Astrocyte of the hippocampus (primary cell): ENCODE measurements around the gene NDUFB10.
"Not testable (repeated sequence)": the region's sequence is repeated elsewhere in the genome, so short reads cannot be mapped to it uniquely, and the experiment has no call there.

Source experiments
- DNase-seq: peaks from one replicate; pipeline ENCODE4 v3.0.0; 2011; ENCODE audit warnings: low read depth, low spot score

Gene NDUFB10

DNA sequence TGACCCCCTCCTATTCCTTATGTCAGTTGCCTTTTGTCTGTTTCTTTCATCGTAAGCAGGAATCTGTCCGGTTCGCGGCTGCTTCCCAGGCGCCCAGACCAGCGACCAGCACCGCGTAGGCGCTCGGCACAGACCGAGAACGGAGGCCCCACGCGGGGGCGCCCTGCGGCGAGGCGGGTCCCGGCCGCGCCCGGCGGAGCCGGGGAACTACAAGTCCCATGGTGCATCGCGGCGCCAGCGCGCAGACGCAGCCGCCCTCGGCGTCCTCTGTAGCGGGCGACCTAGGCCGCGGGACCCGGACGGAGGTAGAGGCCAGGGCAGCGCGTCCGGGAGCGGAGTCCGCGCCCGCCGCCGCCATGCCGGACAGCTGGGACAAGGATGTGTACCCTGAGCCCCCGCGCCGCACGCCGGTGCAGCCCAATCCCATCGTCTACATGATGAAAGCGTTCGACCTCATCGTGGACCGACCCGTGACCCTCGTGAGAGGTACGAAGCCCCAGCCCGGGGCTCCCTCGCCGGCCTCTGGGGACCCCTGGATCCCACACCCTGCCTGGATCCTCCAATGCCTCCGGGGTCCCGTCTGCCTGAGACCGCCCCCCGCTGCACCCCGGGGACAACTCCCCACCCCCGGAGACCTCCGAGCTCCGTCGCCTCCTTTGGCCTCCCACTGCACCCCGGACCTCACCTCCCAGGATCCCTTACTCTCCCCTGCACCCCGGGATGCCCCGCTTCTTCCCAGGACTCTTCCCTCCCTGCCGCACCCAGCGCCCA lies at the start of gene NDUFB10:
Gene NDUFB10 (plus strand): TSS at position 270 of the 771 bp plus-strand sequence. CDS start 87 bp downstream, at position 357.
- DNase-seq: peak; percentile 96

DNA sequence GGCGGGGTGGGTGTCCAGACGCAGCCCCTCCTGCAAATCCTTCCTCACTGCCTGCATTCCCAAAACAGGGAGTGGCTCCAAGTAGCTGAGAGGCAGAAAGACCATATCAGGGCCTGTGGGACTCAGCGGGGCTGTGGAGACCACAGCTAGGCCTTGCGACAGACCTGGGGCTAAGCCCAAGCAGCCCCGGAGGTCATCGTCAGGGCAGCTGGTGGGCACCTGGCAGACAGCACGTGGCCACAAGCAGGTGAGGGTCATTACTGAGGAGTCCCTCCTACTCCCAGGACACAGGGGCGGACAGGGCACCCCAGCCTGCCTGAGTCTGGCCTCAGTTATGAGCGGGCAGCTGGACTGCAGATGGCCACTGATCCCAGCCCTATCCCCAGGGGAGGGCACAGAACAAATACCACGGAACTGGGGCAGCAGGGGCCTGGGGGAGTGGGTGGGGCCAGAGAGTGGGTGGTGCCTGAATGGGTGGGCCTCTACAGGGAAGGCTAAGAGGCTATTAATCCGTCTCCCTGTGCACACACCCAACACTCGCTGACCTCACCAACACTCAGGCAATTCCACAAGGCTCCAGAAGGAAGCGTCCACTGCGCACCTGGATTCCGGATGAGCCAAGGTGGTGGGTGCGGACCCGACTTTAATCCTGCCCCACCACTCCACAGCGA lies 49.6 kb upstream of the NDUFB10 start:
- no peak for DNase-seq

DNA sequence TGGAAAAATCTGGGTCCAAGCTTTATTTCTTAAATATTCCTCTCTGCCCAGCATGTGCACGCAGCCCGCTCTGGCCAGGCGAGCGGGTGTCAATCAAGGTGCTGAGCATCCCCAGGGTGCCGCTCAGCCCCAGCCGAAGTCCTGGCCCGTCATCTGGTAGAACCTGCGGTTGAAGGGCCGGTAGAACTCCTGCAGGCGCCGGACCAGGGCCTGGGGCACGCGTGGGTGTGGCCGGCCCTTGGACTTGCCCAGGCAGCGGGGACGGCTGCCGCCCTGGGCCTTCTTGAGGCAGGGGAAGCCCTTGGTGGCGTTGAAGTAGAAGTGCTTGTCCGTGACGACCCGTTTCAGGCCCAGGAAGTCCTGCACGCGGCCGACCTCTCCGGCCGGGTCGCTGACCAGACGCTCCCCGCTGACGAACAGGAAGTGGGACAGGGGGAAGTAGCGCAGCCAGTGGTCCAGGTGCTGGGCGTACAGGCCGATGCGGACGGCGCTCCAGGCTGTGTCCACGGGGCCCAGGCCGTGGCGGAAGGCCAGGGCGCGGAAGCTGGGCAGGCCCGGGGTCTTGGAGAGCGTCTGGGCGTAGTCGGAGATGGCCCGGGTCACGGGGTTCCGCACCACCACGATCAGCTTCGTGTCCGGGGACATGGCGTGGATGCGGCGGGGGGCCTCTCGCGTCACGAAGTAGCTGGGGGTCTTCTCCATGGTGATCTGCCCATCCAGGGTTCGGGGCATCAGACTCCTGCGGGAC lies 47.7 kb upstream of the NDUFB10 start:
- DNase-seq: no peak

DNA sequence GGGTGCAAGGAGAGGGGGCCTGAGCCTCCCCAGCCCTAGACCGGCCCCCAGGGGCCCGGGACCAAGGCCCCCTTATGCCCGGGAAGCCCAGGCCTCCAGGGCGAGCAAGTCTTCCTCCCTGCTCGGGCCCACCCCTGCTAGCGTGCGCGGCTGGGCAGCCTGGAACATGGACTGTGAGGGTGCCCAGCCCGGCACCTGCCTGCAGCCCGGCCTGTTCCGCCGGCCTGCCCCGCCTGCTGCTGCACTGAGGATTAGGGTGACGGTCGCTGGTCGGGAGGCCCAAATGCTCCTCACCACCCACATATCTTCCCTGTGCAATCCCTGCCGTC lies 47.2 kb upstream of the NDUFB10 start:
- DNase-seq: no peak

DNA sequence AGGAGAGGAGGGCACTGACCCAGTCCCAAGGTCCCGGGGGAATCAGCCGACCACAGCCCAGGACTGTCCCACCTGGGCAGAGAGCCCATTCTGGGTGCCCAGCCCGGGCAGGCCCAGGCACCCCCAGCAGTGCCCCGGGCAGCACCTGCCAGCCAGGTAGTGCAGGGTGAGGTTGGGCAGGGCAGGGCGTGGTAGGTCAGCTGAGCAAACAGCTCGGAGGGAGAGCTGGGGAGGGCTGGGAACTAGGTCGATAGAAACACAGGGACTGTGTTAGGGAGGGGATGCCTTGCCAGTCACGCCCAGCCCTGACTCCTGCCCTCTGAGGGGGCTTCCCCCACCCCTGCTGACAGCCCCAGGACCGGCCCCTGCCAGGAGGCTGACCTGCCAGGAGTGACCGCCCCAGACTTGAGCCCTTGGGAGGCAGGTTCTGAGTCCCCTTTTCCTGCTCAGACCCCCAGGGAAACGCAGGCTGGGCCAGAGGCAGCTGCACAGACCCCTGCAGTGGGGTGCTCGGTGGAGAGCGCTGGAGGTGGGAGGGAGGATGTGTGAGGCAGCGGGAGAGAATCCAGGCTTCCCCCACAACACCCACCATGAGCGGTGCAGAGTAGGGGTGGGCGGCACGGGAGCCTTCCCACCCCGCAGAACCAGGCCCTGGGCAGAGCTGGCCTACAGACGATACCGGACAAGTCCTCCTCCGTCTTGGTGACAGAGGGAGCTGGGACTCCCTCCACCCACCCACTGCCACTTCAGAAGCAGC lies 45.8 kb upstream of the NDUFB10 start:
- no peak for DNase-seq

DNA sequence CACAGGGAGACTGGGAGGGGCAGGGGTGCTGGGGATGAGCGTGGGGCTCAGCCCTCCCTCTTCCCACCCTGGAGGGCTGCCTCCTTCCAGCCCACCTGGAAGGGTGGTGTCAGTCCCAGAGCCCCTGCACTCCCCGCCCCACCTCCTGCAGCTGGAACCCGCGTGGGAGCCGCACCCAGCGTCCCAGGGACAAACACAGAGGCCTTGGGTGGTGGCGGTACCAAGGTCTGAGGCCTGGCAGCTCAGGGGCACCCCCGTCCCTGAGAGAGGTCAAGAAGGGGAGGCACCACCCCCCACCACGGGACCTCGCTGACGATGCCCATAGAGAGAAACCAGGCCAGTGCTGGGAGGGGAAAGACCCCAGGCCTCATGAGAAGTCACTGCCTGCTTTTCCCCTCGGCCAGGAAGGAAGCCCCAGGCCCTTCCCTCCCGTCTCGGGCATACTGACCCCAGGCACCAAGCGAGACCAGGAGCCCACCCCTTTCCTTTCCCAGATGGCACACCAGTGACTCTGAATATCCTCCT lies 45.2 kb upstream of the NDUFB10 start:
- no peak for DNase-seq

DNA sequence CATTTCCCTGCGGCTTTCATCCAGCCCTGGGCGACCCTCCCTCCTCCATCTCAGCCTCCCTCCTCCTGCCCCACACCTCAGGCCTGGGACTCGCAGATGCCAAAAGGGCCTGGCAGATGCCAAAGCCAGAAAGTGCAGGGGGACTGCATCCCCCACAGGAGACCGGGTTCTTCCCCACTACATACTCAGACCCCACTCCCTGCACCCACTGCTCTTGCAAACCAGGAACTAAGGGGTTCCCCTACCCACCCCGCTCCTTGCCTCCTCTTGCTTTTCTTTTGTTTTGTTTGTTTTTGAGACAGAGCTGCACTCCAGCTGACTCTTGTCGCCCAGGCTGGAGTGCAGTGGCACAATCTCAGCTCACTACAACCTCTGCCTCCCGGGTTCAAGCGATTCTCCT lies 44.4 kb upstream of the NDUFB10 start:
- DNase-seq: no peak

DNA sequence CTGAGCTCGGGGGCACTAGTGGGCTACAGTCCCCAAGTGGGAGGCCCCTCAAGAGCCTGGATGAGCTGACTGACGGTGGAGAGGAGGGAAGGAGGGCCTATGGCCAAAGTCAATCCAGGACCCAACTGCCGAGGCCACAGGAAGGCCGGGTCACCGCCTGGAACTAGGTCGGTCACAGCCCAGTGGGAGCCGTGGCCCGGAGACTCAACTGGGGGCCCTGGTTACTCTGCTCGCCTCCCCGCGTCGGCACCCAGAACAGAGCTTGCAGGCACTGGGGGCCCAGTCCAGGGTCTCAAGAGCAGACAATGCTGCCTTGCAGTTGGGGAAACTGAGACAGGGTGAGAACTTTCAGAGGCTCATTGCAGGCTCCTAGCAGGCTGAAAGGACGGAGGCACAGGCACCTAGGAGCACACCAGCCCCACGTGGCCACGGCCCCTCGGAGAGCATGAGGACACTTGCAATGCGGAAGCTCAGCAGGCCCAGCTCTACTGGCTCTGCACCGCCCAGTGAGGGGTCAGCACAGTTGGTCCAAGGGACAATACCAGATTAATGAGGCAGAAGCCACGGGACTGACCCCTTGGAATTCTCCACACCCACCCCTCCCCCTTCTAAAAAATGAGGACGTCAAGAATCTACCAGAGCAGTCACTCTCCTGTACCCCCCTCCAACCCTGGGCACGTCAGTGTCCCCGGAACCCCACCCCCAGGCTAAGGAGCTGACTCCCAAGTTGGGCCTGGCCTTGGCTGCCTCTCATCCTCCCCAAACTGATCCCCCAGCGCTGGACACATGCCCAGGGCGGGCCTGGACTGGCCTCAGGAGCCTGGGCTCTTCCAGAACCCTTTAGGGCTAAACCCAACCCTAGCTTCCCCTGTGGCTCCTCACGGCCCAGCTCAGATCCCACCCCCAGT lies 43.4 kb upstream of the NDUFB10 start:
- no peak for DNase-seq

DNA sequence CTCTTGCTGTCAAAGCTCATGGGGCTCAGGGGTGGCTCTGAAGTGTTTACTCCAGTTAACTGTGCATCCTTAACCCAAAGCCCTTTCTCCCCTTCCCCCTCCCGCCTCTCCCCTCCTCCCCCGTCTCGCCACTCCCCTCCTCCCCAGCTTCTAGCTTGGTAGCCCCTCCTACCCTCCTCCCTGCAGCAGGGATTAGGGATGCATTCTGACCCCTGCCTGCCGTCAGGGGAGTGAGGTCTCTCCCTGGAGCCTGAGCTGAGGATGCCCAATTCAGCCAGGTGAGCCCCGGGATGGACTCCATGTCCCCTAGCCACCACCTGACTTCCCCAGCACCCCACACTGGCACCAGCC lies 42.7 kb upstream of the NDUFB10 start:
- no peak for DNase-seq

DNA sequence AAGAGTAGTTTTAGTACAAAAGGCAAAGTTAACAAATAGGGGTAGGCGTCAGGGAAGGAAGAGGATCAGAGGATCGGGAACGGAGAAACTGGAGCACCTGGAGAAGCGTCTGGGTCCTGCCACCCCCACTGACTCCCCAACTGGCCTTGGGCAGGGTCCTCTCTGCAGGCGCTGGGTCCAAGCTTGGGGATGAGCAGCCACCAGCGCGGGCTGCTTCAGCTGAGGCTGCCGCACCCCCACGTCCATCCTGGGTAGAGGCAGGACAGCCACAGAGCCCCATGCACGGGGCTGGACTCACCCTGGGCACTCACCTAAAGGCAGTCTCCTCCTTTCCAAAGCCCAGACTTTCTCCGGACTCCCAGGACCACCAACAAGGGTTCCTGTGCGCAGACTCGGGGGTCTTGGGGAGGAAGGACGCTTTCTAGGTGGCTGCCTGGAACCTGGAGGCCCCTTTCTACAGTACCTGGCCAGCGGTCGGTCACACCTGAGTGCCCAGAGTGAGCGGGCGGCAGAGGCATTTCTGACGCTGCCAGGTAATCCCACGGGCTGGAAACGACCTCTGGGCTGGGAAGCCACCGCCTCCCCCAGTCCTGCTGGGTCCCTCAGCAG lies 42.2 kb upstream of the NDUFB10 start:
- no peak for DNase-seq

DNA sequence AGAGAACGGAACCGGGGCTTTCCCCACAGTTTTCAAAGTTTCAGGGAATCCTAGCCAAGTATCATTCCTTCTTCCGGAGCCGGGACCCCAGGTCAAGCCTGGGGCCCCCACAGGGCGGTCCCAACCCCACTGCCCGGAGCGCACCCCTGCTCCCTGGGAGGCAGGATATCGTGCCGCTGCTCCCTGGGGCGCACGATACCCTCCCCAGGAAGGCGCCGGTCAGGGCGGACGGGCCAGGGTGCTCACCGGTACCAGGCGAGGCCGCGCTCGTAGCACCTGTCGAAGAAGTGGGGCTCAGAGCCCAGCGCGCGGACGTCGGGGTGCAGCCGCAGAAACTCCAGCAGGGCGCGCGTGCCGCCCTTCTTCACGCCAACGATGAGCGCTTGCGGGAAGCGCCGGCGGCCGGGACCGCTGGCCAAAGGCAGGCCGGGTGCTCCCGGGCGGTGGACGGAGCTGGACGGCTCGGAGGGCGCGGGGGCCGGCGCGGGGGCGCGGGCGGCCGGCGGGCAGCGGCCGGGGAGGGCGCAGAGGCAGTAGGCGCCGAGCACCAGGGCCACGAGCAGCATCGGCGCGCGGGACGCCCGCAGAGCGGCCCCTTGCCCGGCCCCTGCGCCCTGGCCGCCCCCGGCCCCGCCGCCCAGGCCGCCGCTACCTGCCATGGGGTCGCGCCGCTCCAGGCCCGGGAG lies 41.5 kb upstream of the NDUFB10 start:
- DNase-seq: no peak

DNA sequence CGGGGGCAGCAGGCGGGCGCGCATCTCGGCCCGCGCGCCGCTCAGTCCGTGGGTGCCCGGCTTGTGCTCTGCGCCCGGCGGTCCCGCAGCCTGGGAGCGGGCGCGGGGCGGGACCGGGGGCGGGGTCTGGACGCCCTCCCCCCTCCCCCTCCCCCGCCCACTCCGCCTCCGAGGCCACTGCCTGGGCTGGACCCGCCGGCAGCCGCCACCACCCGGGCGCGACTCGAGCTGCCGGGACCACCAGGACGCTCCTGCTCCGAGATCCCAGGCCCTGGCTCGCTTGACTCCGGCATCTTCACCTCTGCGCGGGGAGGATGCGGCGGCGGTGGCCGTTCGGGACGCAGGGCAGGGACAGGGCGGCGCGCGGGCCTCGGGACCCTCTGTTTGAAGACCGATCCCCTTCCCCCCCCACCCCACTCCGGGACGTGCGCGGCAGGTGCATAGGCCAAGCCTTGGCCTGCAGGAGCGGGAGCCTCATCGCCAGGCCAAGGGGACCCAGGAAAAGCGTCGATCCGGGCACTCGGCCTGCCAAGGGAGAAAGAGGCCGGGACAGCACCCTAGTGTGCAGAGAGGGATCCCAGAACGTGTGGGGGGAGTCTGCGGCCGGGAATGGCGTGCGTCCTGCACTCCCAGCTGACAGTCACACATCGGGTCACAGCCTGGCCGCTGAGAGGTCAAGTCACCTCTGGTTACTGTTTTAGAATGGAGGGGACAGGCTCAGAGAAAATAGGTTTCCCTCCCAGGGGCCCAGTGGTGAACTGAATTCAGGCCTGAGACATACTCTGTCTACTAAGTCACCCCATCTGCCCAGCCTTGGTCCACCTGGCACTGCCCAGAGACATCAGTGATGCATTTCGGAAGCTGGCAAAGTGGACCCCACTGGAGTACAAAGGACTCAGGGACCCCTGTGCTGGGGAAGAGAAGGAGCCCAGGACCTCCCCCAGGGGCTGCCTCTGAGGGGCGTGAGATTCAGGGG lies 40.7 kb upstream of the NDUFB10 start, which contains the start of gene HS3ST6:
Gene HS3ST6 (minus strand): TSS at position 65 of the 976 bp plus-strand sequence. CDS start 92 bp downstream, outside the sequence.
- no peak for DNase-seq

DNA sequence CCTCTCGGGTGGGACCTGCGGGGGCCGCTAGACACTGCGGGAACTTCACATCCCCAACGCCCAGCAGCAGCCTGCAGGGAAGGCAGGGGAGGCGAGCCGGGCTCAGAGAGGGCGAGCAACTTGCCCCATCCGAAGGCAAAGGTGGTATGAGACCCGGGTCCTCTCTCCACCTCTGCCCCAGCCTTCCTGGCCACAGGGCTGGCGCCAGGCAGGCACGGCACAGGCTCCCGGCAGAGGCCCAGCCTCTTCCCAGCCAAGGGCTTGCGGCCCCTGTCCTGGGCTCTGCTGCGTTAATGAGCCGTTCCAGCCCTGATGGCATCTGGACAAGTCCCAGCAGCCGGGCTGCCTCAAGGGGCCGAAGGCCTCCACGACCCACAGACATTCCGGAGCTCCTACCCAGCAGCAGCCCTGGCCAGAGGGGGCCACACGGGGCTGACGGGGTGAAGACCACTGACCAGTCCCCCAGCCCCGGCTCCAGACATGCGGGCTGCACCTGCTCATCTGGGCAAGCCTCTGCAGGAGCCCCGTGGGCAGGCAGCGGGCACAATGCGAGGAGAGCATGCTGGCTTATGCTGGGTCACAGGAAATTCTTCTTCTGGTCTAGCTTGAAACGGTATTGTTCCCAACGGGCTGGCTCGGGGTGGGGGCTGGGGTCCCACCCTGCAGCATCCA lies 39.9 kb upstream of the NDUFB10 start:
- no peak for DNase-seq

DNA sequence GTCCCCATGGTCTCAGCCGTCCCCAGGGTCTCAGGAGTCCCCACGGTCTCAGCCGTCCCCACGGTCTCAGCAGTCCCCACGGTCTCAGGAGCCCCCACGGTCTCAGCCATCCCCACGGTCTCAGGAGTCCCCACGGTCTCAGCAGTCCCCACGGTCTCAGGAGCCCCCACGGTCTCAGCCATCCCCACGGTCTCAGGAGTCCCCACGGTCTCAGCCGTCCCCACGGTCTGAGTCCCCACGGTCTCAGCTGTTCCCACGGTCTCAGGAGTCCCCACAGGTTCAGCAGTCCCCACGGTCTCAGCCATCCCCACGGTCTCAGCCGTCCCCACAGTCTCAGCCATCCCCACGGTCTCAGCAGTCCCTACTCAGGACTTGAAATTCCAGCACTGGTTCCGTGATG lies 39.2 kb upstream of the NDUFB10 start:
- DNase-seq: not testable (repeated sequence)

DNA sequence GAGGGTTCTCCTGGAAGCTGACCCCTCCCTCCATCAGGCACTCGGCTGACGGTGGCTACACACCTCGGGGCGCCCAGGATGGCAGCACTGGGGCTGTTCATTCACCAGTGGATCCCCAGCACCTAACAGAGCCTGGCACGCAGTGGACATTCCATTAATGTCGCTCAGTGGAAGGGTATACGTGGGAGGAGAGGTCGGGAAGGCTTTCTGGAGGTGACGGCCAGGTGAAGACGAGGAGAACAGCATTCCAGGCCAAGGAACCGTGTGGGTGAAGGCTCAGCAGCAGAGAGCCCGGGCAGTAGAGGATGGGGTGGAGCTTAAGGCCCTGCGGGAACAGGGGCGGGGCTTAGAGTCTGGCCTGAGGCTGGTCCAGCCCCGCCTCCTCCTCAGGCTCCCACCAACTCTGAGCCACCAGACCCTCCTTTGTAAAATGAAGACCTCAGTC lies 38.6 kb upstream of the NDUFB10 start:
- peak; percentile 35 for DNase-seq

DNA sequence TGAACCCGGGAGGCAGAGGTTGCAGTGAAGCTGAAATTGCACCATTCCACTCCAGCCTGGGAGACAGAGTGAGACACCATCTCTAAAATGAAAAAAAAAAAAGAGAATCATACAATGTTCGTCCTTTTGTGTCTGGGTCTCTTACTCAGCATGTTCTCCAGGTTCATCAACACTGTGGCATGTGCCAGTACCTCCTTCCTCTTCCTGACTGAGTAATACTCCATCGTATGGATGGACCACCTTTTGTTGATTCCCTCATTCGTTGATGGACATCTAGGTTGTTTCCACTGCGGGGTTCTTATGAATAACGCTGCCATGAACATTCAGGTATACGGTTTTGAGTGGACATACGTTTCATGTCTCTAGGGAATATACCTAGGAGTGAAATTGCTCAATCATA lies 37.0 kb upstream of the NDUFB10 start:
- no peak for DNase-seq

DNA sequence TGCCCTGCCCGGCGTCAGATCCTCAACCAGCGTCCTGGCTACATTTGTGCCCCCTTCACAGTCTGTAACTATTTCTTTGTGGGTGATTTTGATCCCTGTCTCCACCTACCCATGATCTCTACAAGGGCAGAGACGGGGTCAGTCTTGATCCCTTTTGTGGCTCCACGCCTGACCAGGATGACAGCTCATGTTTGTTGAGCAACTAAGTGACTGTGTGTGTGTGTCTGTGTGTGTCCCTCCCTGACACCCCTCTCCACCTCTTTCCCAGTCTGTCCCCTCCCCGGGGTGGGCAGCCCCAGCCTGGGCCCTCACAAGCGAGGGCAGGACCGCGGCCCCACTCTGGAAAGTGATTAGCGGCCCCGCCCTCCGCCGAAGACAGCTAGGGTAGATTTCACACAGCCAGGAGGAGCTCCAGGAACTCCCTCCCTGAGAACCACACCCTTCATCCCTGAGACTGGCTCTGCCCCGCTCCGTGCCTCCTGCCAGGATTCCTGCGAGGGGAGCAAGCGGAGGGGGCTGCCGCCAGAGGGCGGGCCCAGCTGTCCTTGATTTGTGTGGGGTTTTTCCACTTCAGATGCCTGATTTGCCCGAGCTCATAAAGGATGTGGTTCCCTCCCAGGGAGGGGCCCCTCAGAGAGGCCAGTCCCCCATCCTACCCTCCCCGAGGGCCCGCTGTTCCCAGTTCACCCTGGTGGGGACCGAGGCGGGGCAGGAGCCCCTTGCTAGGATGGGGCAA lies 35.9 kb upstream of the NDUFB10 start:
- peak; percentile 67 for DNase-seq
